WTC11 (cell line): ENCODE measurements around the gene GLCCI1. TPM values are rescaled to one million over a fixed set of nuclear protein-coding genes. Genes with fewer than 3 reads are reported as not detected.

ENCODE experiments used
- ATAC-seq: fragments of 200-7000 bp; cut with Tn5 transposase; 2 replicates; pipeline ENCODE4 v1.10.0; 2021; ENCODE audit warnings: mild to moderate bottlenecking, moderate library complexity
- CTCF ChIA-PET: fragments of 300-600 bp; sonication (Branson Sonifier 250); formaldehyde crosslinking; loops from one replicate; lab custom pipeline; 2021; ENCODE audit warnings: antibody characterized with exemption; lab: Charles Lee
- POLR2A ChIA-PET: fragments of 350-600 bp; sonication (Branson Sonifier 250); formaldehyde crosslinking; loops from one replicate; lab custom pipeline; 2021; ENCODE audit warnings: antibody characterized with exemption; lab: Charles Lee
- DNase-seq: peaks from one replicate; pipeline ENCODE4 v3.0.0; 2021; ENCODE audit warnings: low spot score
- H3K27ac Mint-ChIP-seq: 2 replicates; pipeline ENCODE4 v1.8.0; 2021; ENCODE audit warnings: mixed read lengths
- H3K27me3 Mint-ChIP-seq: 2 replicates; pipeline ENCODE4 v1.8.0; 2021; ENCODE audit warnings: low read depth, mild to moderate bottlenecking, moderate library complexity, mixed read lengths
- H3K36me3 Mint-ChIP-seq: 2 replicates; pipeline ENCODE4 v1.8.0; 2021; ENCODE audit warnings: mixed read lengths
- H3K4me1 Mint-ChIP-seq: 2 replicates; pipeline ENCODE4 v1.8.0; 2022; ENCODE audit warnings: mixed read lengths
- H3K4me3 Mint-ChIP-seq: 2 replicates; pipeline ENCODE4 v1.8.0; 2021; ENCODE audit warnings: mild to moderate bottlenecking, moderate library complexity, mixed read lengths
- H3K9me3 Mint-ChIP-seq: 2 replicates; pipeline ENCODE4 v1.8.0; 2021; ENCODE audit warnings: mixed read lengths
- AR ChIP-seq: fragments of 250-450 bp; sonication (Bioruptor Pico); IDR thresholded peaks from 2 replicates; pipeline ENCODE4 v1.9.0; 2021; ENCODE audit warnings: mild to moderate bottlenecking
- ATF6 ChIP-seq: sonication (generic); formaldehyde crosslinking; IDR thresholded peaks from 2 replicates; pipeline ENCODE4 v1.8.1; 2023; ENCODE audit warnings: mild to moderate bottlenecking, missing genetic modification reagents
- CREM ChIP-seq: sonication (generic); formaldehyde crosslinking; IDR thresholded peaks from 2 replicates; pipeline ENCODE4 v1.8.1; 2022; ENCODE audit warnings: mild to moderate bottlenecking, missing genetic modification reagents, moderate library complexity
- CTCF ChIP-seq: fragments of 200-600 bp; IDR thresholded peaks from 2 replicates; pipeline ENCODE4 v1.8.0; 2022; ENCODE audit warnings: antibody characterized with exemption
- ERG ChIP-seq: fragments of 250-450 bp; sonication (Bioruptor Pico); IDR thresholded peaks from 2 replicates; pipeline ENCODE4 v1.8.0; 2021; ENCODE audit warnings: mild to moderate bottlenecking
- ESRRA ChIP-seq: sonication (generic); formaldehyde crosslinking; IDR thresholded peaks from 2 replicates; pipeline ENCODE4 v1.8.1; 2022; ENCODE audit warnings: mild to moderate bottlenecking, missing genetic modification reagents, borderline replicate concordance
- FOXK1 ChIP-seq: sonication (generic); formaldehyde crosslinking; IDR thresholded peaks from 2 replicates; pipeline ENCODE4 v1.8.0; 2022; ENCODE audit warnings: mild to moderate bottlenecking, moderate library complexity, missing genetic modification reagents
- GTF2I ChIP-seq: fragments of 250-450 bp; sonication (Bioruptor Pico); conservative IDR thresholded peaks from 2 replicates; pipeline ENCODE4 v1.4.0; 2021; ENCODE audit warnings: mild to moderate bottlenecking
- NFYB ChIP-seq: sonication (generic); formaldehyde crosslinking; conservative IDR thresholded peaks from 2 replicates; pipeline ENCODE4 v1.8.0; 2022; ENCODE audit warnings: low read depth, missing genetic modification reagents
- NR1H2 ChIP-seq: sonication (generic); formaldehyde crosslinking; IDR thresholded peaks from 2 replicates; pipeline ENCODE4 v1.9.0; 2021; ENCODE audit warnings: mild to moderate bottlenecking, moderate library complexity, missing genetic modification reagents
- OVOL2 ChIP-seq: fragments of 250-450 bp; sonication (Bioruptor Pico); IDR thresholded peaks from 2 replicates; pipeline ENCODE4 v1.9.0; 2021; ENCODE audit warnings: mild to moderate bottlenecking, borderline replicate concordance
- RORB ChIP-seq: fragments of 250-450 bp; sonication (Bioruptor Pico); IDR thresholded peaks from 2 replicates; pipeline ENCODE4 v1.9.0; 2021; ENCODE audit warnings: mild to moderate bottlenecking
- SMAD4 ChIP-seq: sonication (generic); formaldehyde crosslinking; IDR thresholded peaks from 2 replicates; pipeline ENCODE4 v1.8.0; 2022; ENCODE audit warnings: mild to moderate bottlenecking, missing genetic modification reagents
- SP1 ChIP-seq: sonication (generic); formaldehyde crosslinking; conservative IDR thresholded peaks from 2 replicates; pipeline ENCODE4 v1.8.1; 2022; ENCODE audit warnings: missing genetic modification reagents
- TEAD1 ChIP-seq: sonication (generic); formaldehyde crosslinking; IDR thresholded peaks from 2 replicates; pipeline ENCODE4 v1.8.0; 2022; ENCODE audit warnings: mild to moderate bottlenecking, missing genetic modification reagents
- USF1 ChIP-seq: sonication (generic); formaldehyde crosslinking; IDR thresholded peaks from 2 replicates; pipeline ENCODE4 v1.8.0; 2022; ENCODE audit warnings: mild to moderate bottlenecking, missing genetic modification reagents
- ZBTB21 ChIP-seq: sonication (generic); formaldehyde crosslinking; IDR thresholded peaks from 2 replicates; pipeline ENCODE4 v1.8.1; 2023; ENCODE audit warnings: mild to moderate bottlenecking, missing genetic modification reagents, borderline replicate concordance
- ZNF219 ChIP-seq: sonication (generic); formaldehyde crosslinking; IDR thresholded peaks from 2 replicates; pipeline ENCODE4 v1.8.0; 2023; ENCODE audit warnings: missing genetic modification reagents, mild to moderate bottlenecking, borderline replicate concordance
- total RNA-seq: library from RNA; stranded (reverse); gene quantifications from 3 replicates; pipeline ENCODE4 v1.2.3, GENCODE V29; 2021
- TF ChIP-seq, protein P1 (sequence below): sonication (generic); formaldehyde crosslinking; IDR thresholded peaks from 2 replicates; pipeline ENCODE4 v1.8.1; 2022; ENCODE audit warnings: low read depth, missing genetic modification reagents, borderline replicate concordance

GLCCI1 gene
- total RNA-seq, 1 experiment from 2014 or later = 23.8 TPM

DNA sequence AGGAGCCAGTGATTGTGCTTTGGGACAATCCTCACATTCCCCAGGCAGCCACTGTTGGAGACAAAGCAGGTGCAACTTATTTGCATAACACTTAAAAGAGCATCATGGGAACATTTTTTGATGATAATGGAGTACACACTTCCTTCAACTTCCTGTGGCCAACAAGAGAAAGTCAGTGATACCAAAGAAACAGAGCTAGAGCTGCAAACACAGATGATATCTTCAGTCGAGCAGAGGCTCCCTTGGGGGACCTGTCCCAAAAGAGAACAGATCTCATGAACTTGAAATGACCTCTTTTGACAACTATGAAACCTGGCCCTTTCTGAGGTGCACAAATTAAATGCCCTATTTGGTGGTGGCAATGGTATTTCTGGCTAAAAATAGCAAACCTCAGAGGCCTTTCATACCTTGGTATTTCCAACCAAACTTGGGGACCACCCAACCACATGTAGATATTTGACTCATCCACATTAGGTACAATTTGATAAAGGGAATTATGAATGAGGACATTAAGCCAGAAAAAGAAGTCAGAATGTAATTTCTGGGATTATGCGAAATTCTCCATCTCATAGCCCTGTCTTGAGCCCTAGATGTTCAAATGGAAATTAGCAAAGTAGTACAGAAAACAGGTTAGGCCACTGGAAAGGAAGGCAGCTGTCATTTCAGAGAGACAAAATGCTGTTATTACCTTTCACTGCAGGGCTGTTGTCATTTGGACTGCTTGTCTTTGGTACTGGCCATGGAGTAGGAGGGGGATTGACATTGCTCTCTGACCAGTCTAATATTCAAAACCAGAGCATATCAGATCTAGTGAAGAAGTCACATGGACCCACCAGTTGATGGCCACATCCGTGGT is 147.2 kb downstream of the GLCCI1 start:
- Mint-ChIP-seq H3K27ac (no peak overlapping the region), H3K9me3 (peaks cover 20% of the 10 kb centered on the region), H3K4me1 (peaks cover 36% of the 10 kb centered on the region), H3K27me3 (no peaks in the 10 kb centered on the region), H3K4me3 (no peak overlapping the region), H3K36me3 (peaks cover 18% of the 10 kb centered on the region)
- DNase-seq (no peak), ATAC-seq (no peak)
- ChIA-PET POLR2A (no interaction called here), CTCF (no interaction called here)
- TF ChIP-seq OVOL2 = no peak
- no peak for TF ChIP-seq ERG (CRISPR knock-in tag)
- TF ChIP-seq SP1 (CRISPR knock-in tag) = no peak
- TF ChIP-seq FOXK1 (CRISPR knock-in tag) = no peak
- TF ChIP-seq CREM (CRISPR knock-in tag) = no peak
- no peak for TF ChIP-seq ZNF219 (CRISPR knock-in tag)
- TF ChIP-seq GTF2I (CRISPR knock-in tag) = no peak
- TF ChIP-seq, protein P1, sequence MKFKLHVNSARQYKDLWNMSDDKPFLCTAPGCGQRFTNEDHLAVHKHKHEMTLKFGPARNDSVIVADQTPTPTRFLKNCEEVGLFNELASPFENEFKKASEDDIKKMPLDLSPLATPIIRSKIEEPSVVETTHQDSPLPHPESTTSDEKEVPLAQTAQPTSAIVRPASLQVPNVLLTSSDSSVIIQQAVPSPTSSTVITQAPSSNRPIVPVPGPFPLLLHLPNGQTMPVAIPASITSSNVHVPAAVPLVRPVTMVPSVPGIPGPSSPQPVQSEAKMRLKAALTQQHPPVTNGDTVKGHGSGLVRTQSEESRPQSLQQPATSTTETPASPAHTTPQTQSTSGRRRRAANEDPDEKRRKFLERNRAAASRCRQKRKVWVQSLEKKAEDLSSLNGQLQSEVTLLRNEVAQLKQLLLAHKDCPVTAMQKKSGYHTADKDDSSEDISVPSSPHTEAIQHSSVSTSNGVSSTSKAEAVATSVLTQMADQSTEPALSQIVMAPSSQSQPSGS = no peak
- TF ChIP-seq ZBTB21 (CRISPR knock-in tag) = no peak
- TF ChIP-seq NFYB = no peak
- TF ChIP-seq AR (CRISPR knock-in tag) = no peak
- no peak for TF ChIP-seq RORB (CRISPR knock-in tag)
- TF ChIP-seq TEAD1 (CRISPR knock-in tag) = no peak
- no peak for TF ChIP-seq NR1H2 (CRISPR knock-in tag)
- no peak for TF ChIP-seq ESRRA (CRISPR knock-in tag)
- no peak for TF ChIP-seq SMAD4
- no peak for TF ChIP-seq USF1 (CRISPR knock-in tag)
- no peak for TF ChIP-seq CTCF
- TF ChIP-seq ATF6 = no peak
